Measurements from ENCODE around the gene MTURN.

GRCh38 chr7:30168835-30169573 is 34.2 kb downstream of the MTURN start:
- no peak for TF ChIP-seq RARB (CRISPR knock-in tag; IDR thresholded peaks at IDR 0.05)
- TF ChIP-seq PPARA (CRISPR knock-in tag; IDR thresholded peaks at IDR 0.05; ENCODE audit: borderline replicate concordance): no peak
